GM18907 (cell line): ENCODE measurements around the gene CCBE1.

Source experiments
- ATAC-seq: cut with Tn5 transposase; IDR thresholded peaks from one replicate; pipeline ENCODE4 v1.9.1; 2021; ENCODE audit warnings: mild to moderate bottlenecking, moderate library complexity; ENCODE audit not compliant: unreplicated experiment

The CCBE1 gene

DNA sequence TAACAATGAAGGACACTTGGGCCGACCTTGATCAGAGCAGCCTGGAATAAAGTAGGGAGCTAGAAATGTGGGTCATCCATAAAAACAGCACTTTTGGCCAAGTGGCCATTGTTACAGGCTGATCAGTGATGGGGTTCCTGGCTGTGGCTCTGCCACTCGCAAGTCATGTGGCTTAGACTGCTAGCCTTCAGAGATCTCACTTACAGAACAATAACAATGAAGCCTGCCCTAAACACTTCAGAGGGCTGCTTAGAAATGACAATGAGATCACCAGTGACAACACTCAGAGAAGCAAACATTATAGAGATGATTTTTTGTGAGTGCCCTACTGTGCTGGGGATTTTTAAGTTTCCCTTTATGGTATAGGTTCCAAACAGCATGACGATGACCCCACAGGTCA is 230.2 kb downstream of the CCBE1 start:
- no peak for ATAC-seq

- ATAC-seq: no peak
Observed at GRCh38 chr18:59464486-59464885, 232.7 kb downstream of the CCBE1 start.

DNA sequence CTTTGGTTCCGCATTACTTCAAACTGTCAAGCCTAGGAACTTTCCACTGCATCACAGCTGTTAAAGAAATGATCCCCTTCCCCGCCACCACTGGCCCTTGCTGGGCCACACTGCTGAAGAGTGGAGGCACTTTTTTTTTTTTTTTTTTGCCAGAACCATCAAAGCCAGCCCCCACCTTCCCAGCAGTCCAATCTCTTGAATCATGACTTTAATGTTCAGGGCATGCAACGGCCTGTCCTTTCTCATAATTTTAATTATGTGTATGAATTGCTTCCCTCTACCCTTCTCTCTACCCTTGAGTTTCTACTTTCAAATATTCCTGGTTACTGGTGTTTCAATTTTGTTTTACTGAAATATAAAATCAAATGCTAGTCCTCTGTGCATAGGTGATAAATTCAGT is 236.1 kb downstream of the CCBE1 start:
- ATAC-seq: no peak

DNA sequence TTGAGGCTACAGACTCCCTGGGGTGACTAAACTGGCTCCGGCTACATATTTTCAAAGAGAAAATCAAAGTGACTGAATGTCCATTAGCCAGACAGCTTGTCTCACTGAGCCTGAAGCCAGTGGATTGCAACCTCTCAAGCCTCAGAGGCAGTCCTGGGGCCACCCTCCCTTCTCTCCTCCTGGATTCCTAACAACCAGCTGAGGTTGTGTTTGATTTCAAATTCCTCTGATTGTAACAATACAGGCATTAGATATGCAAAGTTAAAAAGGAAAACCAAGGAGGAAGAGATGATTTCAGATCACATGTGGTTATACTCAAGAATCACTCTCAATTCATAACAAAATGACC is 237.2 kb downstream of the CCBE1 start:
- ATAC-seq: no peak

GRCh38 chr18:59459369-59460071 is 237.7 kb downstream of the CCBE1 start:
- no peak for ATAC-seq

DNA sequence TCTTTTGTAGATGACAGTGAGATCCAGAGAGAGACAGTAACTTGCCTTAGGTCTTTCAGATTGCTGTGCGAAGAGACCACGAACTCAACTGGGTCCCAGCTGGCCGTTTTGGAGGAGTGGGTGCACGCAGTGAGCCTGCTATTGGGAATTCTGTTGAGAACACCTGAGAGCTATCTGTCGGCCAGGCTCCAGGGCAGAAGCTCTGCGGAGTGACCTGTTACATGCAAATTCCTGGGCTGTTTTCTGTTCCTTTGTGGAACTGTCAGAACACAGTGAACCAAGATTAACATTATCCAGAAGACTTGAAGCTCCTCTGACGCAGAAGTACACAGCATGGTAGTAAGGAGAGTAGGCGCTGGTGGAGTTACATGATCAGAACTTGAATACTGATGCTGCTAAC is 238.6 kb downstream of the CCBE1 start:
- no peak for ATAC-seq

GRCh38 chr18:59456657-59457056 is 240.6 kb downstream of the CCBE1 start:
- no peak for ATAC-seq

GRCh38 chr18:59455728-59456276 is 241.4 kb downstream of the CCBE1 start:
- ATAC-seq: no peak

DNA sequence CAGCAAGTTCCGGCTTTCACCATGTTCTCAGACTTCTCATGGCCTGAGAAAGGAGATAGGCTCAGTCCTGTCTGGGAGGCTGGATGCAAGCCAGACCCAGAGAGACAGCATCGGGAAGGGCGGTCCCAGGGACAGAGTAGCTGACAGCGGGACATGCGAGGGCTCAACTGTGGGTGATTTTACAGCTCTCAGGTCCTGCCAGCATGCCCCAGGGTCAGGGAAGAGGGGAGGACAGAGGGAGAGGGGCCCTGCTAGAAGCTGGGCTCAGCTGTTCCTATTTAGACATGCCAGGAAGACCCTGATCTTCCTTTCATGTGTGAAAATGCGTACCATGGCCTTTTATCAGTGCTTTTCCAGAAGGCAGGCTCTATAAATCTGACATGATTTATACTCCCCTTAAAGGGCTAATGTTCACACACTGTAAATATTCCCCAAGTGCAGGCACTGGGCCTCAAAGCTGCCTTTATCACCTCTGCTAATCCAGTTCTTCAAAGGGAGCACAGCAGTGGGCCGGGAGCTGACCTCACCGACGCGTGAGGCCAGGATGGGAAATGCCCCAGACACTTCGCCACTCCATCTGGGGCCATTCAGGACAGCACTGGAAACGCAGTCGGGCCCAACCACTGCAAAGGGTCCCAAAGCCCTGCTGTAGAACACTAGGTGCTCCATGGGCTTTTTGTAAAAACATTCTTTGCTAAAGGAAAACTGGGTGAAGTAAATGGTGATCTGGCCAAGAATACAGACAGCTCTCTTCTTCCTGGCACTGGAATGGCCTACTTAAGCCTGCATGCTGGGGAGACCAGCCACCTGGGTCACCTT is 242.1 kb downstream of the CCBE1 start:
- ATAC-seq: no peak

DNA sequence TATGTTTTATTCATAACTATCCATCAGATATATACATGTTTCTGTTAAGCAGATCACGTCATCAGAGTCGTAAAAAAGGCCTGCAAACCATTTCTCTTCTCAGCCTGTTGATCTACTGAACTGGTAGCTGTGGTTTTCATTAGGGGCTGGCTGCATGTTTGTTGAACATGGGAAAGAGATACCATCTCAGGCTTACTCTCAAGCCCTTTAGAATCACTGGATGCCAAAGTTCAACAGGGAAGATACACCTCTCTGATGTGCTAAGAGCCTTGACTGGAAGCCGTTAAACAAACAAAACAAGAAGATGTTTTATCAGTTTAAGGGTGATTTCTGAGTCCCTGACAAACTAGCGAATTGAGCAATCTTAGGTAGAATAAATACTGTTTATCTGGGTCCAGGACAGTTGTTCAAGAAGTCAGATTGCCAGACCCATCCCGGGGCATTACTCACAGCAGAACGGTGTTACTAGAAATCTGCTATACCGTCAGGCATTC is 243.7 kb downstream of the CCBE1 start:
- no peak for ATAC-seq

DNA sequence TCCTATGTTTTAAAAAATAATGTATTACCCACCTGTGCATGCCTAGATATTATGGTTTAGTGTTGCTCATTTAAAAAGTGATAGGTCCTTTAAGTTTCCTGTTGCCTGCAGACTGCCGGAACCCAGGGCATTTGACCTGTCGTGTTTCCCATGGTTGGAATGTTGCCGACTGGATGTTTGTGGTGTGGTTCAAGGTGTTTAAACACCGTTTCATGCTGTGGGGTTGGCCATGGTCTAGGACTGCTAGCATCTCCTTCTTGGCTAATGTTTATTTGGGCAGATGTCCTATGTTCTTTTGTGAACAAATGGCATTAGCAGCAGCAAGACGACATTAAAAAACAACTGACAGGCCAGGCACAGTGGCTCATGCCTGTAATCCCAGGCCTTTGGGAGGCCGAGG is 245.3 kb downstream of the CCBE1 start:
- ATAC-seq: no peak

GRCh38 chr18:59451073-59451472 is 246.2 kb downstream of the CCBE1 start:
- no peak for ATAC-seq

GRCh38 chr18:59448546-59448945 is 248.7 kb downstream of the CCBE1 start:
- no peak for ATAC-seq

DNA sequence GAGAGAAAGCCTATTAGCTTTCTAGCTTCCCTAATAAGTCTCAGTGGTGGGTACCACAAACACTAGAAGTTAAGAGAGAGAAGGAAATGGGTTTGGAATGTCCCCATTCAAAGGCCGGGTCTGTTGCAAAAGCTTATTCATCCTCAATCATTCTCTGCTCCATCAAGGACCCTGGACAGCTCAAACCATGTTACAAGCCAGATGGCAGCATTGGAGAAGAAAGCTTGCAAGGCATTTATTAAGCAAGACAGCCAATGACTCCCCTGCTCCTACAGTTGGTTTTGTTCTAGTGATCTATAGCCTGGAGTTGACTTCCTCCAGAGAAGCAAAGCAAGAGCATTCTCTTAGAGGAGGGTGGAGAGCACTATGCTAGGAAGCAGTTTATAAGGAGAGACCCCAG is 251.2 kb downstream of the CCBE1 start:
- ATAC-seq: no peak

DNA sequence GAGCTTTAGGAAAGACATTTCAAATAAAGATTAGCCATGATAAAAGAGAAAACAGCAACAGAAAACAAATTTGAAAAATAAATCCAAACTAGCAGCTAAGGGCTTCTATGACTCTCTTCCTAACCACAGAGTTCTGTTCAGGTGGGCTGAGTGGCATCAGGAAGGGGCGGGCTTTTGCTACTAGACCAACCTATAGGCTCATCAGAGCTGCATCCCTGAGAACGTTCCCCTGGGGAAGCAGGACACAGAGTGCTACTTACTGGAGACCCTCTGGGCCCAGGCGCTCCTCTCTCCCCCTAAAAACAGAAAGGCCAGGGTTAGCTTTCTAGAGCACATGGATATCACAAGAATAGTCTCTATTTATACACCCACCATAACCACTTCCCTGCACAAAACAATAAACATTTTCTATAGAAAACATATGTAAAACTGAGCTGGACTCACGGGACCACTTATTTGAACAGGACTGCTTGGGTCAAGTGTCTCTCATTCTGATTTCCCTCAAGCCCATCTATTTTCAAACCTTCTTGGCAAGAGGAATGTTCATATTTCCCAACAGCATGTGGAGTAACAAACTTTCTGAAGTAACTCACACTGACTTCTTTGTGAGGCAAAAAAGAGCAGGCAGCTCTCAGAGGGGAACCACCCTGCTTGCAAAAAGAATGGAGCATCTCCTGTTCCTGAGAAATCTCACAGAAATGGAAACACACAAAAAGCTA is 259.2 kb downstream of the CCBE1 start:
- no peak for ATAC-seq

DNA sequence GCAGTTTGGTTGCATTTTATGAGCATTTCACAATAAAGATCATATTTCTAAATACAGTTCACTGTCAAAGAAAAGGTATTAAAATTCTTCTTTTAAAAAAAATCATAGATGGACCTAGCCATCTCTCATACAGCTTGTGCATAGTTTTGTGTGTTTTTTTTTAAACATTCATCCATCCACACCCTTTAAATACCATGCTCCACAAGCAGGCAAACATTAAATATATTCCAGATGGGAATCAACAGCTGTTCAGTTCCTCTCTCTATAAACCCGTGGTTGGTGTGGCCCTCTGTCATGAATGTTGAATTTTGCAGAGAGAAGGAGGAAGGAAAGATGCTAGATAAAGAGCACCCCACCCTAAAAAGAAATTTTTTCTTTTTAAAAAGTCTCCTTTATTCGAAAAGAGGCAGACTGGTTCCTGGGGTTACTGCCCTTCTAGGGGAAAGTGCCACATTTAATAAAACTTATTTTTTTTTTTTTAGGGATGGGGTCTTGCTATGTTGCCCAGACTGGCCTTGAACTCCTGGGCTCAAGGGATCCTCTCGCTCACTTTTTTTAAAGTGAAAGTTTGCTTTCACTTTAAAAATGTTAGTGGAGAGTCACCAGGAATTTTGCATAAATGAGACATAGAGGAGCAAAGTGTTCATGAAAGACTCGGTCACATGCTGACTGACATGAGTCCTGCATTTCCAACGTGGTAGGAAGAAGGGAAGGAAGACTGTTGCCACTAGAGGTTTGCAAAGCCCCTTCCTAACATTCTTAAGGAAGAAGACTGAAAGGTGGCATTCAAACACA is 264.2 kb downstream of the CCBE1 start:
- no peak for ATAC-seq

DNA sequence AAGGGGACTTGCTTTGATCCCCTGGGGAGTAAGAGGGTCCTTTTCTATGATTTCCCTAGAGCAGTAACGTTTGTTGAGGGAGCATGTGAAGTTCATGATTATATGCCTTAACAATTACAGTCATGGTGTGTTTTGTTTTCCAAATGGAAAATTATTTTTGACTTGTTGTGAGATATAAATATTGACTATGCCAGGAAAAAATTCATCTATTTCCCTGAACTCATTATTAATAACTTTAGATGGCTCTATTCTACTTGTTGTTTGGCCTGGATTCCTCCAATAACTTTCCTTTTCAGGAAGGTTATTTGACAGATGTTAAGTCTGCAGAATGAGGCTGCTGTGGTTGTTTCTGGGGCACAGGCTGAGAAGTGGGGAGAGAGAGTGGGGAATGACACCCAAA is 266.1 kb downstream of the CCBE1 start:
- no peak for ATAC-seq

GRCh38 chr18:59429608-59430007 is 267.6 kb downstream of the CCBE1 start:
- ATAC-seq: no peak

- no peak for ATAC-seq
Observed at GRCh38 chr18:59428018-59428417, 269.2 kb downstream of the CCBE1 start.

DNA sequence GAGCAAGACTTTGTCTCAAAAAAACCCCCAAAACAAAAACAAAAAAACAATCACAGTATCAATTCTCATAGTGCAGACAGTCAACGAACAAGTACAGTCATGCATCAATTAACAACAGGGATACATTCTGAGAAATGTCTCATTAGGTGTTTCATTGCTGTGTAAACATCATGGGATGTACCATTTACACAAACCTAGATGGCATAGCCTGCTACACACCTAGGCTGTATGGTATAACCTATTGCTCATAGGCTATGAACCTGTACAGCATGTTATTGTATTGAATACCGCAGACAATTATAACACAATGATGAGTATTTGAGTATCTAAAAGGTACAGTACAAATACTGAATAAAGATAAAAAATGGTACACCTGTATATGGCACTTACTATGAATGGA is 270.4 kb downstream of the CCBE1 start:
- no peak for ATAC-seq

- no peak for ATAC-seq
Observed at GRCh38 chr18:59423259-59423658, 274.0 kb downstream of the CCBE1 start.
